Hematopoietic multipotent progenitor cell treated with erythropoietin and hydrocortisone succinate and interleukin-3 and kit ligand, for 6 days (in vitro differentiated cells): Measurements from ENCODE around the gene BTBD16.
A peak's percentile ranks its signal among the peaks of the same experiment; 100 is the strongest.

ENCODE experiments used
- DNase-seq: peaks from one replicate; pipeline ENCODE4 v3.0.0-alpha.2; 2015

The BTBD16 gene

DNA sequence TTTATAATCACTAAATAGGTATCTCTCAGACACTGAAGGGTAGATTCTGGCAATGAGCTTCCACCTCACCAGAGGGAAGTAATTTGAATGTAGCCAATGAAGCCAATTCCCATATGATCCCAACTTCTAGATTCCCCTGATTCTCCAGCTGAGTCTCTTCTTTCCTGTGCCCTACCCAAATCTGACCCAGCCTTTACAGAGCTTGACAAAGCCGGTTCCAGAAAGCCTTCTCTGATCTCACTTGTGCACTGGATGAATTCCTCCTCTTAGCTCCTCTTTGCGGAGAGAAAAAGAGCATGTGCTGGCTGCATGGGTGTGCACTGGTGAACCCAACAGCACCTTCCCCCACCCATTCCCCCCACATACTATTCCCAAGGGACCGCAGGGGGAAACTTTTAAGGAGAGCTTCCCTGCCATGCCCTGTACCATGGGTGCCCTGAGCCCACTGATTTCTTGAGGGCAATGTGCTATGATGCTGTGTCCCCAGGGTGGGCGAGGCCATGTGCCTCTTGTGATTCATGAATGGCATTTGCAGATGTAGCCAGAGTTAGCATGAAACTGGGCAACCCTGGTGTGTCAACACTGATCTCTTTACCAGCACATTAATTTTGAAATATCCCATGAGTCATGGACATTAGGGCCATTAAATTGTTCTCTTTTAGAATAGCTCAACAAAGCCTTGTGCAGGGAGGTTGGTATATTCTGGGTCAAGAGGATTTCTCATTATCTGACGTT lies 53.0 kb downstream of the BTBD16 start:
- DNase-seq, result no peak

DNA sequence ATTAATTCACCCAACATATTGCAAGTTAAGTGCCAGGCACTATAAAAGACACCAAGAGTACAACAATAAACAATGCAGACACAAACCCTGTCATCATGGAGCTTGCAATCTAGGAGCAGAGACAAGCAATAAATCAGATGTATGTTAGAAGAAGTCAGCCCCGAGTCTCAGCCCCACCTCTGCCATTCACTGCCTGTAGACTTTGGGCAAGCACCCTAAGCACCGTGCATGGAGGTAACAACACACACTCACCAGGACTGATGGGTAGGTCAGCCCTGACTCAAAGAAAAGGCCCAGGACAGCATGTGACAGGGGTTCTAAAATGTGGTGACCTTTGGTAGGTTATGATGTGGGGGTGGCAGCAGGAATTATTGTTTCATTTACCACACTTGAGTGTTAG lies 54.1 kb downstream of the BTBD16 start:
- DNase-seq, result no peak

DNA sequence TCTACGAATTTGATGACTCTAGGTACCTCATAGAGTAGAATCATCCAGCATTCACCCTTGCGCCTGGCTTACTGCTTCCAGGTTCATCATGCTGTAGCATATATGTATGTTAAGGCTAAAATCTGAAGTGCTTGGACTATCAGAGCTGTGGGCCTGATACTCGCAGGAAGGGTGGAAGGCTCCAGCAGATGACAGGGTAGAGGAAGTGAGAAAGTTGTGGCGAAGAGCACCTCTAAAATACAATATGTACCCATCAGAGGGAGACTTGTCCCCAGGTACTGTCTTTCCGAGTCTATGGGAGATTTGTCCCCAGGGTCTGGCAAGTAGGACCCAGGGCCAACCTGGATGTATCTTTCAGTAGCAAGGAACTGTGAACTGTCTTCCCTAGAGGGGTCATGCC lies 55.3 kb downstream of the BTBD16 start:
- no peak for DNase-seq

DNA sequence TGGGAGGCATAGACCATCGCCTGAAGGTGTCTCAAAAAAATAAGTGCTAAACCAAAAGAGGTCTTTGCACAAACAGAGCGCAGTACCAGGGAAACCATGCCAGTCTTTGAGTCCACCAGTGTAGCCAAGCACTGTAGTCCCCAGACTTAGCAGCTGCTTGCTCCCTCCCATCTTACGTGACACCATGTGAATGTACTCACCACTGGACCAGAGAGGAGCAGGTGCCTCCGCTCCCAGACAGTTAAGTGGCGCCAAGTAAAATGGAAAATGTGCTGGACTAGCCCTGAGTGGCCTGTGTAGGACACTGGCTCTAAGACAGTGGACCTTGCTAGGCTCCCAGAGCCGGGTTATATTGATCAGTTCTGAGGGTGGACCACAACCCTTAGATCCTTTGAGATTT lies 55.7 kb downstream of the BTBD16 start:
- no peak for DNase-seq

DNA sequence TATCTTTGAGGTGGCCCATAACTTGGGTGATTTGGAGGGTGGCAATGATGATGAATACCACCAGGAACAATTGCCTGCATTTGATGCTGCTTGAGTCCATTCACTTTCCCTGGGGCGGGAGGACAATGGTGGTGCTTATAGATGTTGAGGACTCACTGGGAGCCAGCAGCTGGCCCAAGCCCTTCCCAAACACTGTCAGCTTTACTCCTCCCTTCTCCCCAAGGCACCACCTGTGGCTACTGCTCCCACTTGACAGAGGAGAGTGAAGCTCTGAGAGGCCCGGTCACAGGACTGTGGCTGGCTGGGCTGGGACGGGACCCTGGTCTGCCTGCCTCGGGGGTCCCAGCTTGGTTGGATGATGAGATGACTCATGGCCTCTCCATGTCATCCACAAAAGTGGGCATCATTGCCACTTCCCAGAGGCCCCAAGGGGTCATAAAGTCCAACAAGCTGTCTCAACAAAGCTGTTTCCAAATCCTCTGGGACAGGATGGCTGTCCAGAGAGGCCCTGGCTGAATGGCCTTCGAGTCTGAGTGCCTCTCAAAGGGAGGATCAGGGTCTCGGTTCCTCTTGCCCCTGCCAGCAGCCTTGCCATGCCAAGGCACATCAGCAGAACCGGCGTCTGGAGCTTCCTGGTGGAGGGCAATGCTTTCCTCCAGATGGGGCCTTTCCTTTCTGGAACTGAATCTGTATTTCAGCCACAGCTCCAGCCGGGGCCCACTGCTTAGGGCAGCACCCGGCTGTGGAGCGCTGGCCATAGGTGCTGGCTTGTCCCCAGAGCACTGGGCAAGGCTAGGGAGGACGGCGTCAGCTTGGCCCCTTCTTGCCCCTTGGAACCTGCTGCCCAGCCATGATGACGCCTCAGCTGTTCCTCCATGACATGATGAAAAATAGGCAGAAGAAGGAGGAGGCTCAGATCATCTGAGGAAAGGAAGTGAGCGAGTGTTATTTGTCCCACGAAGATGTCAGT lies 56.4 kb downstream of the BTBD16 start:
- no peak for DNase-seq

DNA sequence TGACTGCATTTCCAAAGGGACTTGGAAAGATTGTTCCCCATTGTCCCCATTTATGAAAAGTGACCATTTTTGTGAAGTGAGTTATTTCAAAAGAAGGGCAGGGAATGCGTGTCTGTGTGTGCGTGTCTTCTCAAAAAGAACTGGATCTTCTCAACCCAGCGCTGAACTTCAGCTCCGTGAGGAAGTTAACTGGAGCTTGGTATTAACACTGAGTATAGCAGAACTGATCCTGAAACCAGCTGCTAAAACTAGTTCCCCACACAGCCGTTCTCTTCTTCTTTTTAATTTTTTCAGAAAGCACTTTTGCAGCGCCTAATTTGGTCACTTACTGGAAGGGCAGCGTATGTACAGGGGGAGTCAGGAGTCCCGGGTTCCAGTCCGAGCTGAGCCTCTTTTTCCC lies 57.6 kb downstream of the BTBD16 start:
- no peak for DNase-seq

DNA sequence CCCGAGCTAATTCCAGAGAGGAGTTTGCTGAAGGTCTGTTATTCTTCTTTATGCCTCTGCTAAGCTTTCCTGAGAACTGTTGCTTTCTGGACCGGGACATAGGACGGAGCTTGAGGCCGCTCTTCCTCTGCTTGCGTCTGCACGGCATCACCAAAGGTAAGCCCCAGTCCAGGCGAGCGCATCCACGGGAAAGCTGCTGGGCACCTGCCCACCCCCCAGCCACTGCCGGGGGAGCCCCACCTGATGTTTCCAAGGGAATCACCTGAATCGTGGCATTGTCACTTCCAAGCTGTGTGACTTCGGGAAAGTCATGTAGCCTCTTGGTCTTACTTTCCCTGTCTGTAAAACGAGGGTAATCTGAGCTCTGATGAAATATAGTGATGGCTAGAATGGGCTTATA lies 58.3 kb downstream of the BTBD16 start:
- DNase-seq, result no peak

DNA sequence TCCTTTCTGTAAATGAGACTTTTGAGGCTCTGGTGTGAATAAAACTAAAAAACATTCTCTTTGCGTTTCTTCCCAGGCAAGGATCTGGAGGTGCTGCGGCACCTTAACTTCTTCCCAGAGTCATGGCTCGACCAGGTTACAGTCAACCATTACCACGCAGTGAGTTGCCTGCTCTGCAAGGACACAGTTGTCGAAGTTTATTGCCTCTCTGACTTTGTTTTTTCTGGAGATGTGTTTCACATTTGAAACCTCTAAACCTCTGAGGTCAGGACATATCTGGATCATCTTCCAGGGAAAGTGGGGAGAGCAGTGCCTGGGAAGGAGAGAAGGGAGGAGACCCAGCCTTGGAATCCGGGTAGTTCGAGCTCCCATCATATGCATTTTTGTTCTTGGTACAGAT lies 60.0 kb downstream of the BTBD16 start:
- DNase-seq, result no peak

DNA sequence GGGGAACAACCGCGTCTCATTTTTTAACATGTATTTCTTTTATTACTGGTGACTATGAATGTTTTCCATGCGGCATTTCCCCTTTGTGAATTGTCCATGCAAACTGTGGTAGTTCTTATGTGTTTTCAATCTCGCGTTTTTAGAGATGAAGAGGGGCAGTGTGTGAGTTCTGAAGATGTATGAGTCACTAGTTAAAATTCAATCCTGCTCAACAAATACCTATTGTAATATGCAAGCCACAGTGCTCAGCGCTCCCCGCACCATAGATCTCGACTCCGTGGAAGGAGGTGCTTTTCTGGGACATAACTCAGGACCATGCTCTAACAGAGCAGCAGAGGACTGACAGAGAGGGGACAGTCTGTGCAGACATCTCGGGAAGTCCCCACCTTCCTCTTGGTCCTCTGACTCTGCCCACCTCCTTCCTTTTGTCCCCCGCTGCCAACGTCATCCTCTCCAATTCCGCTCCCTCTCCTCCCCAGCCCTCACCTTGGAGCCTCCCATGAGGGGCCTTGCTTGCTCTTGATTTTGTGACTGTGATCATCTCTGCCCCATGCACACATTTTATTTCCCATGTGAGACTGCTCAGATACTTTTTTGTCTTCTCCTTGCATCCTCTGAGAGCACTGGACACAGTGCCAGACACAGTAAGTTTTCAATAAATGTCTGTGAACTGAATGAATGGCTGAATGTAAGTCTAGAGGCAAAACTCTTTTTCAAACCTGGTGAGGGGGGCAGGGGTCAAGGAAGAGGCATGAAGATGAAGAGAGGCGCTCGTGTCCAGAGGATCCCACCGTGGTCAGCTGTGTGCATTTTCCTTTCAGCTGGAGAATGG lies 60.7 kb downstream of the BTBD16 start:
- DNase-seq, result no peak

DNA sequence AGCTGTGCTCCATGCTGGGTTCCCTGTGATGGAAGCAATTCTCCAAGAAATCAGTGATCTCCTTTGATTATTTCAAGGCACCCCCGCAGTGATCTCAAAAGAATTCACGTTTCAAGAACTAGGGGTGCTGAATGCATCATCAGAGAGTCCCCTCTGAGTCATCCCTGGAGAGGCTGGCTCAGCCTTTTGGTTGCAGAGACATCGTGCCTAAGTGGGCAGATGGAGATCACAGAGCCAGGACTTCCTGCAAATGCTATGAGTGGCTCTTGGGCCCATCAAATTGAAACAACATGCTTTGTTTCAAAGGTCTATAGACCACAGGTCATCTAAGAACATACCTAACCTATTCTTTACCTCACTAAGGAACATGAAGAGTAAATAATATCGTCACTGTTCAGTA lies 61.9 kb downstream of the BTBD16 start:
- DNase-seq, result no peak

DNA sequence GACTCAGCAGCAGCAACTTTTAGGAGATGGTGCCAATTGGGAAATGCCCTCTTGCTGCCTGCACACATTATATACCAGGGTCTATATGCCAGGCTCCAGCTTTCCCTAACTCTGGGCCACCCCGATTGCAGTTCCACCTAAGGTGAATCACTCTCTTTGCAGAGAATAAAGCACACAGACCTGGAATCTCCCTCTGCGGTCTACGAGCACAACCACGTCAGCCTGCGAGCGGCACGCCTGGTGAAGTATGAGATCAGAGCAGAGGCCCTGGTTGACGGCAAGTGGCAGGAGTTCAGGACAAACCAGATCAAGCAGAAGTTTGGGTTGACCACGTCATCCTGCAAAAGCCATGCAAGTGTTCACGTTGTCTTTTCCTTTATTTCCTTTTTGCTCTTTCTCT lies 65.2 kb downstream of the BTBD16 start:
- no peak for DNase-seq

DNA sequence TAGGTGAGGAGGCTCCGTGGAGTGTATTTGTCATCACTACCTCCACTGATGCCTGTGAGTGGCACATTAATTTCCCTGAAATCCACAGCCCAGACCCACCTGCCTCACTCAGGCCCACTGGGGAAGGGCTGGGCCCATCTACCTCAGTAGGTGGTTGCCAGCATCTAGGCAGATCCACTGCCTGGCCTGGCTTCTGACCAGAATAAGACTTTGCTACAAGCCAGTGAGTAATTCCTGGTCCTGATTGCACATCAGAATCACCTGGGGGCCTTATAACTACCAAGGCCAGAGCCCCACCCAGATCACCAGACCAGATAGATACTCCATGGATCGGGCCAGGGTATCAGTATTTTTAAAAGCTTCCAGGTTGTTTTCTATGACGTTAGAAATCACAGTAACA lies 65.9 kb downstream of the BTBD16 start:
- no peak for DNase-seq

DNA sequence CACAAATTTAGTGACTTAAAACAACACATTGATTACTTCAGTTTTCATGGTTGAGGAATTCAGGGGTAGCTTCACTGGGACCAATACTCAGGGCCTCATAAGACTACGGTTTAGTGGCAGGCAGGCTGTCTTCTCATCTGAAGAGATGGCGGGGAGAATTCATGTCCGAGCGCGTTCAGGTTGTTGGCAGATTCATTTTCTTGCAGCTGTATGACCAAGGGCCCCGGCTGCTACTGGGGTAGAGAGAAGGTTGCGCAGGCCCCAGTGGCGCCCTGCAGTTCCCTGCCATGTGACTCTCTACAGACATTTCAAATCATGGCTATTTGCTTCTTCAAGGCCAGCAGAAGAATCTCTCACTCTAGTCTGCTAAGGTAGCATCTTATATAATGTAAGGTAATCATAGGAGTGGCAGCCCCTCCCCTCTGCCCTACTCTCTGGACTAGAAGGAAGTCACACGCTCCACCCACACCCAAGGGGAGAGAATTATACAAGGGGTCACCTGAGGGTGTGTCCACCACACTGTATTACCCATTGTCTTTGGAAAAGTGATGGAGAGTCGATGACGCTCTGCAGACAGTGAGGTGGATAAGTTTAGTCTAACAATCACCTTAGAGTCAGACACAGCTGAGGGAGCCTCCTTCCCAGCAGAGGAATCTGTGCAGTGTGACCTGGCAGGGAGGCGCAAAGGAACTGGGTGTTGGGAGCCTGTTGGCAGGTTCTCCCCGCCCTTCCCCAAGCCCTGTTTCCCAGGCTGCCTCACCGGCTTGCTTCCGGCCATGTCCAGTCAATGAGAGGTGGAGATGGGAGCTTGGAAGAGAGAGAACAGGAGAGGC lies 67.7 kb downstream of the BTBD16 start:
- no peak for DNase-seq

DNA sequence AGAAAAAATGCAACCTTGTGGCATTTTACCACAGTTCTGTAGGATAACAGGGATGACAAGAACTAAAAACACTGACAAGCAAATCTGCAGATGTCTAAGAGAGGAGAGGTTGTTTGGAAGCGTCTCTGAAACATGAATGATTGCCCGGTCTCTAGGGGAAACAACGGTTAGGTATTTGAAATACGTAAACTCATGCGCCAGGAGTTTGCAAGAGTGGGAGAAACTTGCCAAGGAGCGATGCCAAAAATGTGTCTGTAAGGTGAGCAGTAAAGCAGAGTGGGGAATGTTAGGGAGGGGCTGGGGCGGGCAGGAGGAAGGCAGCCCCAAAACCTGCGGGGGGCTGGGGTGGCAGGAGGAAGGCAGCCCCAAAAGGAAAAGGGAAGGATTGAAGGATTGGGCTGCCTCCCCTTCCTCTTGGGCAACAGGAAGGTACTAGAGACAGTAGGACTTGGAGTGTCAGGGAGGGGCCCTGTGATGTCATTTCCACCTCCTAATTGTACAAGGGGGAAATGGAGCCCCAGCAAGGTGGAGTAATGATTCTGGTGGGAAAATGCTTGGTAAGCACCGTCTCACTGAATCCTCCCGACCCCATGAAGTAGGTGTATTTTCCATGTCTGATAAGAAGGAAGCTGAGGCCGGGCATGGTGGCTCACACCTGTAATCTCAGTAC lies 70.2 kb downstream of the BTBD16 start:
- DNase-seq, result no peak

DNA sequence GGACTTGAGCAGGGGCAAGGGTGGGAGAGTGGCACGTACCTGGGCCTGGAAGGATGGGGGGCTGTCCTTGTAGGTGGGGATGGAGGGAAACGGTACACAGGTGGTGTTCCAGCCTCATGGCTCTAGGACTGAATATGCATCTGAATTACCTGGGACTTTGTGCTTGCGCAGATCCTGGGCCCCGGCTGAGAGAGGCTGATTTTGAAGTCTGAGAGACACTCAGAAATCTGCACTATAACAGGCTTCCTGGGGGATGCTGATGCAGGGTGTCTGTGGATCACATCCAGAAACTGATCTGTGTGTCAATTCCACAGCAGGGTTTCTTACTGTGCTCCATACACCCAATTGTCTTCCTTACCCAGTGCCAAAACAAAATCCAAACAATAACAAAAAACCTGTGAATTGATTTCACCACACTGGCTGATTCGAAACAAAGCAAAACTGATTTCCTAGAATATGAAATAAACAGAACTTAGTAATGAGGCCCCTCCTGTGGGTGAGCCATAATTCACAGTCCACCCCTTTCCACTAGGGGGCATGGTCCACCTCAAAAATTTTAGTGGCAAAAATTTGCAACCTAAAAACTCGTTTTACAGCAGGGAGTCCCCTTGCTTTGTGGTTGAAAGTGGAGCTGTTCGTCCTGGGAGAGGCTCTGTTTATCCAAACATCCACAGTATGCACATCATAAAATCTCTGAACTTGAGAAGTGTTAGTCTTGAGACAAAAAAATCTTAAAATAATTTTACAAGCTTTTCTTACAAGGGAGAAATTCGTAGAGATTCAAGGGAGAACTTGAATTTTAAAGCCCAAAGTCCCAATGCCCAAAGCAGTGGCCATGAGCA lies 71.4 kb downstream of the BTBD16 start:
- peak; percentile 66 for DNase-seq

DNA sequence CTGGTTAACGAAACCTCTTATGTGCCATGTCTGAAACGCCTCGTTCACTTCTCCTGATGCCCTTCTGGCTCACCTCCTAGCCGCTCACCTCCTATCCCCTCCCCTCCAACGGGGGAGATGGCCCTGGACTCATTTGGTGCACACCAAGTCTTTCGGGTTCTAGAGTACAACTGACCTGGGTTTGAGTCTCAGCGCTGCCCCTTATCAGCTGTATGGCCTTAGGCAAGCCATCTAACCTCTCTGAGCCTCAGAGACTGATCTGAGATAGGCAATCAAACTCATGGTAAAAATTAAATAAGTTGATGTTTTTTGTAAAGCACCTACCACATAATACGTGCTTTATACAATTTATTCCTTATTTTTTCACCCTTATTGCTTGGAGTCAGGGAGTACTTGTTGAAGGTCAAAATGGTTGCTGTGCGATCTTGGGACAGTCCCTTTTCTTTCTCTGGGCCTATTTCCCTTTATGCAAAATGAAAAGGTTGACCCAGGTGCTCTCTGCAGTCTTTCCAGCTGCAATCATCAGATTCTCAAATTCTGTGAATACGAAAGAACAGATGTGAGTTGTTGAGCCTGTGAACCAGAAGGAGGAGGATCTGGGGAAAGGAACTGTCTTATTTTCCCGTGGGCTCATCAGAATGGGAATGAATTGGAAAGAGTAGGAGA lies 72.2 kb downstream of the BTBD16 start:
- DNase-seq, result no peak

DNA sequence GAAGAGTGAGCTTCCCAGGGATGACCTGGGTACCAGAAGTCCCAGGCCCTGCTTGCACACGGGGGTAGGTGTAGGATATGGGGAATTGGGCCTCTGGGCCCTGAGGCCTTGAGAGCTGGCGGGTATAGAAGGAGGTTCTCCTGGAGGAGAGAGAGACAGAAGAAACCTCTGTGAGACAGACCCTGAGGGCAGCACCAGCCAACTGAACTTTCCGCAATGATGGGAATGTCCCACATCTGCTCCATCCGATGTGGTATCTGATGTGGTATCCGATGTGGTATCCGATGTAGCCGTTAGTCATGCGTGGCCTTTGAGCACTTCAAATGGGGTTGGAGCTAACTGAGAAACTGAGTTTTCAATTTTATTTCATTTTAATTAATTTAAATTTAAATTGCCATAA lies 72.8 kb downstream of the BTBD16 start:
- DNase-seq, result no peak

DNA sequence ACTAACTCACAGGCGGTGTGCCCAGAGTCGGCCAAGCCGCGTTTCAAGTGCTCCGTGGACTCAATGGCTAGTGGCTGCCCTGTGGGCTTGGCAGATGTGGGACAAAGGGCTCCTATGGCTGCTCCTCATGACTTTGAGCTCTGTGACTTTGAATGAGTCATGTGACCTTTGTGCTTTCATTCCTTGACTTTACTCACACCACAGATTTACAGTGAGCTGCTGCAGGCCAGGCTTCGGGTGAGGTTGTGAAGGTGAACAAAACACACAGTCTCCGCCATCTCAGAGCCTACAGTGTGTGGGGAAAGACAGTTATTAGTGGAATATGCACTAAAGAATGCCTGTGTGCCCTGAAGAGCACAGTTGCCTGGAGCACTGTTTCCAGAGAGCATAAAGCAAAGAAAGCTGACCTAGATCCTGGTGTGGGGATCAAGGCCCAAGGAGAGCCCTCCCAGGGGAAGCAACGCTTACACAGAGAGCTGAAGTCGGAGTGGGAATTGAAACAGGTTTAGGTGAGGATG lies 73.7 kb downstream of the BTBD16 start:
- DNase-seq, result no peak

DNA sequence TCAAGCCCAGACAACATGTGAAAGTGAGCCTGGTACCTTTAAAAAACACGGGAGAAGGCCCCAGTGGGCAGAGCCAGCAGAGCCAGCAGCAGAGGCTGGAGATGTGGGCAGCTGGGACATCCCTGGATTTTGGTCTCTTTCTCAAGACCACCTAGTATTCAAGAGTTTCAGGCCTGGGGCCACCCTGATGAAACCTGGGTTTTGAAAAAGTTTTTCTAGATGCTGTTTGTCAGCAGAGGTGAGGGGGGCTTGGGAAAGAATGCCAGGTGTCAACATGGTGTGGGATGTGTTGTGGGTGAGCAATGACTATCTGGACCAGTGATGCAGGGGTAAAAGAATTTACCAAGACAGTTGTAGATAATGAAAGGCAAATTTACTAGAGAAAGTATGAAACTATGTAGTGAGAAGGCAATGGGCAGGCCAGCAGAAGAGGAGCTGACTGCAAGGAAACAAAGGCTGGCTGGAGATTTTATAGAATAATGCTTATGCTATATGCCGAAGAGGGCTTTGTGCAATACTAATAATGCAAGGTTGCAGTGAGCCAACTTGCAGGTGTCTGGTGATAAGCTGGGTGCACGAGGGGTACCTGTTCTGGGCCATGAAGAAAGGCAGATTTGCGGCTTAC lies 75.3 kb downstream of the BTBD16 start:
- no peak for DNase-seq
